ENCODE data around the gene NEDD8.

Gene NEDD8

DNA sequence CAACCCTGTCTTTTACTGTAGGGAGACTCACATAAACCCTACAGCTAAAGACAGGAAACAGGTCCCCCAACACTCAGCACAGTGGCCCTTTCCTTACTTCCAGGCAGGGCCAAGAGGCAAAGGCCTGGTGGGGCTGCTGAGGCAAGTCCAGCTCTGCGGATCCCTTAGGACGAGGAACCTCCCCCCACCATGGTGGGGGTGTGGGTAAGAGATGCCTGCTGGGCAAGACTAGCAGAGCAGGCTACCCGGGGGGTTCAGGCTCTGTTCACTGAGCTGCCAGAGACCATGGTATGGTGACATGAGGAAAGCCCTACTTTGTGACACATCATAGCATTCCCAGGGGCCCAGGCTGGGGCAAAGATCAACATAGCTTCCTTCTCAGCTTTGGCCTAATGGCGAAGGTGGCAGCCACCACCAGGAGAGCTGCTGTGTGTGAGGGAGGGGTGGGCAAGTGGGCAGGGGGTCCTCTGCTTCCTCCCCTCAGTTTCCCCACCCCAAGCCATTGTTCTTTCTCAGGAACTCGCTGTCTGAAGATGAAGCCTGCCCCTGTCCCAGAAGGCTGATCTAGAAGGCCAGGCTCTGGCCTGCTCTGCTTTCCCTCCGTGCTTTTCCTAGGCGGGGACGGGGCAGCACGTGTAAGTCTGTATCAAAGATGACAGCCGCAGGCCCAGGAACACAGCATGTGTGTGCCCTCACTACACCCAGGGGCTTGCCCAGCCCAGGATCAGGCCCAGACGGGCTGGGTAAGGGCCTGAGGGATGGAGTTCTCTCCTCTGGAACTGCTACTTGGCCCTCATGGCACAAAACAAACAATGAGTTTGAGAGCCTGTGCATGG lies 20.3 kb upstream of the NEDD8 start:
- H3K9me2 ChIP-seq (ENCODE audit: low read depth, low read length) = no peaks in the 10 kb centered on the region
- no peak for TF ChIP-seq EZH2 (IDR thresholded peaks at IDR 0.05; ENCODE audit: borderline replicate concordance, low read length)
- TF ChIP-seq CTCF (IDR thresholded peaks at IDR 0.05; ENCODE audit: low read length) = no peak
- H3K4me2 ChIP-seq (ENCODE audit: low read length) = no peak overlapping the region
- H3K27me3 ChIP-seq (ENCODE audit: insufficient read depth, low read length) = no peaks in the 10 kb centered on the region
- H4K20me1 ChIP-seq (ENCODE audit: insufficient read depth, low read length) = no peaks in the 10 kb centered on the region
- H3K9me3 ChIP-seq (ENCODE audit: low read length) = no peaks in the 10 kb centered on the region
- H3K4me1 ChIP-seq (ENCODE audit: insufficient read depth, low read length, severe bottlenecking) = no peaks in the 10 kb centered on the region
- no peaks in the 10 kb centered on the region for H3F3A ChIP-seq (ENCODE audit: insufficient read depth, low read length)
- H2AFZ ChIP-seq (ENCODE audit: low read length) = no peak overlapping the region
- no peaks in the 10 kb centered on the region for H3K36me3 ChIP-seq (ENCODE audit: insufficient read depth, low read length)
- no peak overlapping the region for H3K27ac ChIP-seq (ENCODE audit: low read depth, low read length, poor library complexity, severe bottlenecking)
- no peak overlapping the region for H3K4me3 ChIP-seq (ENCODE audit: low read depth, low read length, poor library complexity, severe bottlenecking)
- H3K9ac ChIP-seq (ENCODE audit: low read length) = no peak overlapping the region
- no peaks in the 10 kb centered on the region for H3K79me2 ChIP-seq (ENCODE audit: insufficient read depth, low read length)

- H2AFZ ChIP-seq (ENCODE audit: low read length) = no peak overlapping the region
- no peak overlapping the region for H3K27ac ChIP-seq (ENCODE audit: low read depth, low read length, poor library complexity, severe bottlenecking)
- H3K27me3 ChIP-seq (ENCODE audit: insufficient read depth, low read length) = no peaks in the 10 kb centered on the region
- H3K79me2 ChIP-seq (ENCODE audit: insufficient read depth, low read length) = no peaks in the 10 kb centered on the region
- no peak for TF ChIP-seq CTCF (IDR thresholded peaks at IDR 0.05; ENCODE audit: low read length)
- no peak for TF ChIP-seq EZH2 (IDR thresholded peaks at IDR 0.05; ENCODE audit: borderline replicate concordance, low read length)
- H3K4me3 ChIP-seq (ENCODE audit: low read depth, low read length, poor library complexity, severe bottlenecking) = no peak overlapping the region
- H3K4me1 ChIP-seq (ENCODE audit: insufficient read depth, low read length, severe bottlenecking) = peaks cover 2% of the 10 kb centered on the region
- H3K9me2 ChIP-seq (ENCODE audit: low read depth, low read length) = no peaks in the 10 kb centered on the region
- no peaks in the 10 kb centered on the region for H4K20me1 ChIP-seq (ENCODE audit: insufficient read depth, low read length)
- no peak overlapping the region for H3K4me2 ChIP-seq (ENCODE audit: low read length)
- H3K36me3 ChIP-seq (ENCODE audit: insufficient read depth, low read length) = no peaks in the 10 kb centered on the region
- H3K9me3 ChIP-seq (ENCODE audit: low read length) = no peaks in the 10 kb centered on the region
- H3F3A ChIP-seq (ENCODE audit: insufficient read depth, low read length) = no peaks in the 10 kb centered on the region
- H3K9ac ChIP-seq (ENCODE audit: low read length) = no peak overlapping the region
Observed at GRCh38 chr14:24251880-24252288, 19.7 kb upstream of the NEDD8 start.

- no peaks in the 10 kb centered on the region for H3K36me3 ChIP-seq (ENCODE audit: insufficient read depth, low read length)
- H3K9ac ChIP-seq (ENCODE audit: low read length) = no peak overlapping the region
- H3K4me1 ChIP-seq (ENCODE audit: insufficient read depth, low read length, severe bottlenecking) = peaks cover 6% of the 10 kb centered on the region
- no peaks in the 10 kb centered on the region for H3K9me3 ChIP-seq (ENCODE audit: low read length)
- no peak overlapping the region for H3K4me2 ChIP-seq (ENCODE audit: low read length)
- H3K27me3 ChIP-seq (ENCODE audit: insufficient read depth, low read length) = no peaks in the 10 kb centered on the region
- H4K20me1 ChIP-seq (ENCODE audit: insufficient read depth, low read length) = no peaks in the 10 kb centered on the region
- H2AFZ ChIP-seq (ENCODE audit: low read length) = no peak overlapping the region
- no peak overlapping the region for H3K4me3 ChIP-seq (ENCODE audit: low read depth, low read length, poor library complexity, severe bottlenecking)
- H3K9me2 ChIP-seq (ENCODE audit: low read depth, low read length) = no peaks in the 10 kb centered on the region
- TF ChIP-seq EZH2 (IDR thresholded peaks at IDR 0.05; ENCODE audit: borderline replicate concordance, low read length) (no peak), CTCF (IDR thresholded peaks at IDR 0.05; ENCODE audit: low read length) (no peak)
- no peaks in the 10 kb centered on the region for H3K79me2 ChIP-seq (ENCODE audit: insufficient read depth, low read length)
- H3F3A ChIP-seq (ENCODE audit: insufficient read depth, low read length) = no peaks in the 10 kb centered on the region
- H3K27ac ChIP-seq (ENCODE audit: low read depth, low read length, poor library complexity, severe bottlenecking) = no peak overlapping the region
Observed at GRCh38 chr14:24250354-24250753, 18.2 kb upstream of the NEDD8 start.
